ENCODE data around the gene KRT9.

Gene KRT9

GRCh38 chr17:41536741-41537613 is 34.9 kb downstream of the KRT9 start:
- no peaks in the 10 kb centered on the region for H3K4me1 ChIP-seq (ENCODE audit: control insufficient read depth in 1 of 2, insufficient read depth in 1 of 2, low read depth in 1 of 2, low read length in 1 of 2)
- H3K4me3 ChIP-seq (ENCODE audit: low read depth in 1 of 2, low read length in 1 of 2): no peak overlapping the region
- no peaks in the 10 kb centered on the region for H3K36me3 ChIP-seq
- H3K9me3 ChIP-seq: no peaks in the 10 kb centered on the region
- TF ChIP-seq CTCF (IDR thresholded peaks at IDR 0.05): no peak
- H3K27ac ChIP-seq: no peak overlapping the region
- H3K27me3 ChIP-seq: peaks cover 64% of the 10 kb centered on the region

GRCh38 chr17:41535764-41536481 is 35.9 kb downstream of the KRT9 start:
- no peak overlapping the region for H3K27ac ChIP-seq
- no peaks in the 10 kb centered on the region for H3K36me3 ChIP-seq
- H3K4me3 ChIP-seq (ENCODE audit: low read depth in 1 of 2, low read length in 1 of 2): no peak overlapping the region
- H3K4me1 ChIP-seq (ENCODE audit: control insufficient read depth in 1 of 2, insufficient read depth in 1 of 2, low read depth in 1 of 2, low read length in 1 of 2): no peaks in the 10 kb centered on the region
- no peak for TF ChIP-seq CTCF (IDR thresholded peaks at IDR 0.05)
- H3K27me3 ChIP-seq: peaks cover 66% of the 10 kb centered on the region
- no peaks in the 10 kb centered on the region for H3K9me3 ChIP-seq

- Histone ChIP-seq H3K27ac (no peak overlapping the region), H3K27me3 (peaks cover 75% of the 10 kb centered on the region), H3K4me1 (ENCODE audit: control insufficient read depth in 1 of 2, insufficient read depth in 1 of 2, low read depth in 1 of 2, low read length in 1 of 2) (no peaks in the 10 kb centered on the region), H3K9me3 (no peaks in the 10 kb centered on the region), H3K4me3 (ENCODE audit: low read depth in 1 of 2, low read length in 1 of 2) (no peak overlapping the region), H3K36me3 (no peaks in the 10 kb centered on the region)
- no peak for TF ChIP-seq CTCF (IDR thresholded peaks at IDR 0.05)
Measured at GRCh38 chr17:41534899-41535546, 36.8 kb downstream of the KRT9 start.

GRCh38 chr17:41533613-41534012 is 38.2 kb downstream of the KRT9 start:
- H3K27ac ChIP-seq: no peak overlapping the region
- H3K27me3 ChIP-seq: peaks cover 90% of the 10 kb centered on the region
- no peak for TF ChIP-seq CTCF (IDR thresholded peaks at IDR 0.05)
- no peaks in the 10 kb centered on the region for H3K4me1 ChIP-seq (ENCODE audit: control insufficient read depth in 1 of 2, insufficient read depth in 1 of 2, low read depth in 1 of 2, low read length in 1 of 2)
- H3K4me3 ChIP-seq (ENCODE audit: low read depth in 1 of 2, low read length in 1 of 2): no peak overlapping the region
- H3K36me3 ChIP-seq: no peaks in the 10 kb centered on the region
- no peaks in the 10 kb centered on the region for H3K9me3 ChIP-seq

GRCh38 chr17:41532947-41533570 is 38.8 kb downstream of the KRT9 start:
- no peak for TF ChIP-seq CTCF (IDR thresholded peaks at IDR 0.05)

More at GRCh38 chr17:41532947-41533570, 38.8 kb downstream of the KRT9 start:
- Histone ChIP-seq H3K27ac (no peak overlapping the region), H3K27me3 (peaks cover 95% of the 10 kb centered on the region), H3K4me3 (ENCODE audit: low read depth in 1 of 2, low read length in 1 of 2) (no peak overlapping the region), H3K9me3 (no peaks in the 10 kb centered on the region), H3K4me1 (ENCODE audit: control insufficient read depth in 1 of 2, insufficient read depth in 1 of 2, low read depth in 1 of 2, low read length in 1 of 2) (peaks cover 0 to under 1% of the 10 kb centered on the region in 2 experiments), H3K36me3 (no peaks in the 10 kb centered on the region)
